Measurements from ENCODE around the gene IGSF22. TPM values are rescaled to one million over a fixed set of nuclear protein-coding genes. Genes with fewer than 3 reads are reported as not detected.

IGSF22 gene
- polyA plus RNA-seq, 1 donor (not counting 4 experiments of a cell fraction or from before 2014, with no cell fraction given): 0.01 TPM

DNA sequence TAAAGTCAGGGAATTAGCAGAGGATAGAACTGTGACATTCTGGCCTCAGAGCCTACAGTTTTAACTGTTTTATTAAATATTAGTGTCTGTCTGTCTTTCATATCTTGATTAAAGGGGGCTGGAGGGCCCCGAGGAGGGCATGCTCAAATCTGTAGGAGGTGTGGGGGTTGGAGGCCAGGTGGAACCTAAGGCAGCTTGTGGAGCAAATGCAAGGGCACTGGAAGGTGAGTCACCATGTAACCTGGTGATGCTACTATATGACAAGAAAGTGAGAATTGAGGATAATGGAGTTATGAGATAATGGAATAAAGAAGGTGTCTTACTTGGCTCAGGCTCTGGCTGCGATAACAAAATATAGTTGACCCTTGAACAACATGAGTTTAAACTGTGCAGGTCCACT is 54.7 kb downstream of the IGSF22 start:
- Histone ChIP-seq H3K4me2 (ENCODE audit: control insufficient read depth, extremely low read depth, insufficient read depth, low read depth, low read length) (no peak overlapping the region), H3K9me1 (ENCODE audit: control insufficient read depth, extremely low read depth, insufficient read depth, low read length) (no peaks in the 10 kb centered on the region), H3K27ac (ENCODE audit: control insufficient read depth, insufficient read depth, low read length) (no peak overlapping the region), H3K4me1 (ENCODE audit: control insufficient read depth, extremely low read depth, insufficient read depth, low read length) (peaks cover 24% of the 10 kb centered on the region), H3K4me3 (ENCODE audit: control insufficient read depth in 2 of 3, extremely low read depth in 1 of 3, insufficient read depth in 2 of 3, low read depth in 1 of 3, low read length in 3 of 3) (no peak overlapping the region), H3K27me3 (ENCODE audit: control insufficient read depth, extremely low read depth, insufficient read depth, low read length) (no peaks in the 10 kb centered on the region), H3K9ac (ENCODE audit: control insufficient read depth, extremely low read depth, insufficient read depth, low read length) (no peak overlapping the region), H4K20me1 (ENCODE audit: control insufficient read depth, extremely low read depth, insufficient read depth, low read length) (no peaks in the 10 kb centered on the region), H3K9me3 (ENCODE audit: control insufficient read depth, low read depth, low read length) (no peaks in the 10 kb centered on the region), H2AFZ (ENCODE audit: control insufficient read depth, low read length) (no peak overlapping the region), H3K79me2 (ENCODE audit: control insufficient read depth, insufficient read depth, low read length) (no peaks in the 10 kb centered on the region), H3K36me3 (ENCODE audit: control insufficient read depth in 2 of 2, extremely low read depth in 1 of 2, insufficient read depth in 2 of 2, low read length in 2 of 2) (no peaks in the 10 kb centered on the region)
- DNase-seq (ENCODE audit: low read depth, low spot score): no peak
- dilution Hi-C loops (cut with MboI; ENCODE audit: extremely low pct_ligation_motif_present, low sequenced_read_pairs): no loop called here
- TF ChIP-seq, protein P1, sequence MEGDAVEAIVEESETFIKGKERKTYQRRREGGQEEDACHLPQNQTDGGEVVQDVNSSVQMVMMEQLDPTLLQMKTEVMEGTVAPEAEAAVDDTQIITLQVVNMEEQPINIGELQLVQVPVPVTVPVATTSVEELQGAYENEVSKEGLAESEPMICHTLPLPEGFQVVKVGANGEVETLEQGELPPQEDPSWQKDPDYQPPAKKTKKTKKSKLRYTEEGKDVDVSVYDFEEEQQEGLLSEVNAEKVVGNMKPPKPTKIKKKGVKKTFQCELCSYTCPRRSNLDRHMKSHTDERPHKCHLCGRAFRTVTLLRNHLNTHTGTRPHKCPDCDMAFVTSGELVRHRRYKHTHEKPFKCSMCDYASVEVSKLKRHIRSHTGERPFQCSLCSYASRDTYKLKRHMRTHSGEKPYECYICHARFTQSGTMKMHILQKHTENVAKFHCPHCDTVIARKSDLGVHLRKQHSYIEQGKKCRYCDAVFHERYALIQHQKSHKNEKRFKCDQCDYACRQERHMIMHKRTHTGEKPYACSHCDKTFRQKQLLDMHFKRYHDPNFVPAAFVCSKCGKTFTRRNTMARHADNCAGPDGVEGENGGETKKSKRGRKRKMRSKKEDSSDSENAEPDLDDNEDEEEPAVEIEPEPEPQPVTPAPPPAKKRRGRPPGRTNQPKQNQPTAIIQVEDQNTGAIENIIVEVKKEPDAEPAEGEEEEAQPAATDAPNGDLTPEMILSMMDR (optimal IDR thresholded peaks at IDR 0.05 in 1 of 3, IDR thresholded peaks at IDR 0.05 in 1 of 3, conservative IDR thresholded peaks at IDR 0.05 in 1 of 3; ENCODE audit: extremely low read depth in 1 of 3, insufficient read depth in 2 of 3, low read length in 3 of 3): no peak
- no peak for TF ChIP-seq EZH2 (IDR thresholded peaks at IDR 0.05; ENCODE audit: low read length)
- no peak for FAIRE-seq

DNA sequence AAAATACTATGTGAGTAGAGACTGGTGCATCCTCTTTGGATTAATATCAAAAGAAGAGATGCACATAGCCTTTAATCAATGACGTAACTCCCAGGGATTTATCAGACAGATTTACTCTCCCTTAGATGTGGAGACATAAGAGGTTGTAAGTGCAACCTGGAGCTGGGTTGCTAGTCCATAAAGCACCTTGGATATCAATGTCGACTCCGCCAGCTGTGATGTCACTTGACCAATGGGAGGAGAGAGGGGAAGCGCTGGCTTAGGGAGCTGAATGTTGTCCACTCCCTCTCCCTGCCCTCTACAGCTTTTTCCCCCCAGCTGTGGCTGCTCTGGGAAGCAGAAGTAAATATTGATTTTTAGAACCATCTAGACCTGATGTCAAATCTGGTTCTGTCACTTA is 56.3 kb downstream of the IGSF22 start:
- dilution Hi-C loops (cut with MboI; ENCODE audit: extremely low pct_ligation_motif_present, low sequenced_read_pairs): no loop called here

More for the DNA sequence above, 56.3 kb downstream of the IGSF22 start:
- peak overlapping the region; percentile 43 for H2AFZ ChIP-seq (ENCODE audit: control insufficient read depth, low read length)
- H3K79me2 ChIP-seq (ENCODE audit: control insufficient read depth, insufficient read depth, low read length): no peaks in the 10 kb centered on the region
- TF ChIP-seq, protein P1 (optimal IDR thresholded peaks at IDR 0.05 in 1 of 3, IDR thresholded peaks at IDR 0.05 in 1 of 3, conservative IDR thresholded peaks at IDR 0.05 in 1 of 3; ENCODE audit: extremely low read depth in 1 of 3, insufficient read depth in 2 of 3, low read length in 3 of 3): no peak
- TF ChIP-seq EZH2 (IDR thresholded peaks at IDR 0.05; ENCODE audit: low read length): no peak
- H3K9me1 ChIP-seq (ENCODE audit: control insufficient read depth, extremely low read depth, insufficient read depth, low read length): no peaks in the 10 kb centered on the region
- peak overlapping the region; percentile 58 for H3K4me2 ChIP-seq (ENCODE audit: control insufficient read depth, extremely low read depth, insufficient read depth, low read depth, low read length)
- H3K27ac ChIP-seq (ENCODE audit: control insufficient read depth, insufficient read depth, low read length): peak overlapping the region; percentile 31
- no peak overlapping the region for H3K4me3 ChIP-seq (ENCODE audit: control insufficient read depth in 2 of 3, extremely low read depth in 1 of 3, insufficient read depth in 2 of 3, low read depth in 1 of 3, low read length in 3 of 3)
- no peaks in the 10 kb centered on the region for H3K9me3 ChIP-seq (ENCODE audit: control insufficient read depth, low read depth, low read length)
- no peak overlapping the region for H3K9ac ChIP-seq (ENCODE audit: control insufficient read depth, extremely low read depth, insufficient read depth, low read length)
- H3K36me3 ChIP-seq (ENCODE audit: control insufficient read depth in 2 of 2, extremely low read depth in 1 of 2, insufficient read depth in 2 of 2, low read length in 2 of 2): no peaks in the 10 kb centered on the region
- no peak for DNase-seq (ENCODE audit: low read depth, low spot score)
- no peaks in the 10 kb centered on the region for H4K20me1 ChIP-seq (ENCODE audit: control insufficient read depth, extremely low read depth, insufficient read depth, low read length)
- FAIRE-seq: no peak
- no peaks in the 10 kb centered on the region for H3K27me3 ChIP-seq (ENCODE audit: control insufficient read depth, extremely low read depth, insufficient read depth, low read length)
- peaks cover 23% of the 10 kb centered on the region for H3K4me1 ChIP-seq (ENCODE audit: control insufficient read depth, extremely low read depth, insufficient read depth, low read length)
